ENCODE measurements around the gene ARRDC3.

Gene ARRDC3

DNA sequence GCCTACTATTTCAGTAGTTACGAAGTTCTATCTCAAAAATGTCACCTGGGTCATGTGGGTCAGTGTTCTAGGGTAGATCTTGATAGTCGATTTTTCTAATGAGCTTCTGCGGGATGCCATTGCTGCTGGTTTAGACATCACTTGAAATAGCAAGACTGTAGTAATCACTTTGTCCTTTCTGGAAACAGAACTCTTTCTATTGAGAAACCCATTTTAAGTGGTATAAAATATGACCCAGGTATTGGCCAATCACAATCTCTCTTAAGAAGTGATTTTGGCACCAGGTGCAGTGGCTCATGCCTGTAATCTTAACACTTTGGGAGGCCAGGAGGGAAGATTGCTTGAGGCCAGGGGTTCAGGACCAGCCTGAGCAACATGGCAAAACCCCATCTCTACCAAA is 17.6 kb downstream of the ARRDC3 start:
- in situ Hi-C loops (cut with MboI; ENCODE audit: low sequenced_read_pairs, unreplicated experiment) = no loop called here
- no peak for DNase-seq (ENCODE audit: low spot score)
- TF ChIP-seq, protein P1, sequence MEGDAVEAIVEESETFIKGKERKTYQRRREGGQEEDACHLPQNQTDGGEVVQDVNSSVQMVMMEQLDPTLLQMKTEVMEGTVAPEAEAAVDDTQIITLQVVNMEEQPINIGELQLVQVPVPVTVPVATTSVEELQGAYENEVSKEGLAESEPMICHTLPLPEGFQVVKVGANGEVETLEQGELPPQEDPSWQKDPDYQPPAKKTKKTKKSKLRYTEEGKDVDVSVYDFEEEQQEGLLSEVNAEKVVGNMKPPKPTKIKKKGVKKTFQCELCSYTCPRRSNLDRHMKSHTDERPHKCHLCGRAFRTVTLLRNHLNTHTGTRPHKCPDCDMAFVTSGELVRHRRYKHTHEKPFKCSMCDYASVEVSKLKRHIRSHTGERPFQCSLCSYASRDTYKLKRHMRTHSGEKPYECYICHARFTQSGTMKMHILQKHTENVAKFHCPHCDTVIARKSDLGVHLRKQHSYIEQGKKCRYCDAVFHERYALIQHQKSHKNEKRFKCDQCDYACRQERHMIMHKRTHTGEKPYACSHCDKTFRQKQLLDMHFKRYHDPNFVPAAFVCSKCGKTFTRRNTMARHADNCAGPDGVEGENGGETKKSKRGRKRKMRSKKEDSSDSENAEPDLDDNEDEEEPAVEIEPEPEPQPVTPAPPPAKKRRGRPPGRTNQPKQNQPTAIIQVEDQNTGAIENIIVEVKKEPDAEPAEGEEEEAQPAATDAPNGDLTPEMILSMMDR (IDR thresholded peaks at IDR 0.05; ENCODE audit: borderline replicate concordance, control extremely low read depth, extremely low read depth, insufficient read depth, missing control alignments) = no peak

DNA sequence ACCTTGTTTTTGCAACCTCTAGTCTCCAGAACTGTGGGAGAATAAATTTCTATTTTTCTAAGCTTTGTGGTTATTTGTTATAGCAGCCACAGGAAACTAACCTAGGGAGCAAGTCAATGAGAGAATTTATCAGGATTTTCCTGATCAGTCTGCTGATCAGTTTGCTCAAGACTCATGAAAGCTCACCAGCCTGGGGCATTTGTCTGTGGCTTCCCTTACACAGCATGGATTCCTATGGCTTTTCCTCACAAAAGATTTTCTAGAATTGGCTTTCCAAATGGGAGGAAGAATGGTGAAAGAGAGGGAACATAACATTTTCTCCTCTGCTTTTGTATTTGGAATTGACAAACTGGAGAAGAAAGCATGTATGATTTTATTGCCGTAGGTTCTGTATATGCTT is 20.2 kb downstream of the ARRDC3 start:
- TF ChIP-seq, protein P1 (IDR thresholded peaks at IDR 0.05; ENCODE audit: borderline replicate concordance, control extremely low read depth, extremely low read depth, insufficient read depth, missing control alignments) = no peak
- no peak for DNase-seq (ENCODE audit: low spot score)
- in situ Hi-C loops (cut with MboI; ENCODE audit: low sequenced_read_pairs, unreplicated experiment) = no loop called here

DNA sequence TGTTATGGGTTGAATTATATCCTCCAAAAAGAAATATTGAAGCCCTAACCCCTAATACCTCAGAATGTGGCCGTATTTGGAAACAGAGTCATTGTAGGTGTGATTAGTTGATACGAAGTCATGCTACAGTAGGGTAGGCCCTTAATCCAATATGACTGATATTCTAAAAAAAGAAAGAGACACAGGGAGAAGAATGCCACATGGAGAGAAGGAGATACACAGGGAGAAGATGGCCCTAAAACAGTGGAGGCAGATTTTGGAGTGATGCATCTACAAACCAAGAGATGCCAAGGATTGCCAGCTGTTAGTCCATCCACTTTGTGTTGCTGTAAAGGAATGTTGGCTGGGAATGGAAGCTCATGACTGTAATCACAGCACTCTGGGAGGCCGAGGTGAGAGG is 21.3 kb downstream of the ARRDC3 start:
- TF ChIP-seq, protein P1 (IDR thresholded peaks at IDR 0.05; ENCODE audit: borderline replicate concordance, control extremely low read depth, extremely low read depth, insufficient read depth, missing control alignments) = no peak
- in situ Hi-C loops (cut with MboI; ENCODE audit: low sequenced_read_pairs, unreplicated experiment) = no loop called here
- DNase-seq (ENCODE audit: low spot score) = no peak

- TF ChIP-seq, protein P1 (IDR thresholded peaks at IDR 0.05; ENCODE audit: borderline replicate concordance, control extremely low read depth, extremely low read depth, insufficient read depth, missing control alignments) = no peak
- no peak for DNase-seq (ENCODE audit: low spot score)
- in situ Hi-C loops (cut with MboI; ENCODE audit: low sequenced_read_pairs, unreplicated experiment) = no loop called here
Observed at GRCh38 chr5:91361055-91361701, 21.9 kb downstream of the ARRDC3 start.

DNA sequence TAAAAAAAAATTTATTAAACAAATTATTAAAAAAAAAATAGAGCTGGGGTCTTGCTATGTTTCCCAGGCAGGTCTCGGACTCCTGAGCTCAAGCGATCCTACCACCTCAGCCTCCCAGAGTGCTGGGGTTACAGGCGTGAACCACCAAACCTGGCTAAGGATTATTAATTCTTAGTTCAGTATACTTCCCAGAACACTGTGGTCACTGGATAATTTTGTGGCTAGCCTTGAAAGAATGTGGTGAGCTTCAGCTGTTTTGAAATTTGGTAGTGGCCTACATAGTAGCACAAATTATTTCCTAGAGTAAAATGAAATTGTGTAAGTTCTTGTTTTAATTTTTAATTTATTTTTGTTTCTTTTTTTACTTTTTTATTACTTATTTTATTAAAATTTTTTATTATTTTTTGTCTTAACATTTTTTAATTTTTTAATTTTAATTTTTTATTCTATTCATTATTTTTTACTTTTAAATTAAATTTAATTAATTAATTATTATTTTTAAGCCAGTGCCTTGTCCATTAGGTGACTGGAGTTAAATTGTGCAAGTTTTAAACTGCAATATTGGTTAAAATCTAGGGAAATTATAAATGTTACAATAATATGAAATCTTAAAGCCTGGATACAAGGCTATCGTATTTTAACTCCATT is 23.0 kb downstream of the ARRDC3 start:
- in situ Hi-C loops (cut with MboI; ENCODE audit: low sequenced_read_pairs, unreplicated experiment) = no loop called here
- TF ChIP-seq, protein P1 (IDR thresholded peaks at IDR 0.05; ENCODE audit: borderline replicate concordance, control extremely low read depth, extremely low read depth, insufficient read depth, missing control alignments) = no peak
- no peak for DNase-seq (ENCODE audit: low spot score)

- in situ Hi-C loops (cut with MboI; ENCODE audit: low sequenced_read_pairs, unreplicated experiment) = no loop called here
- DNase-seq (ENCODE audit: low spot score) = no peak
- TF ChIP-seq, protein P1 (IDR thresholded peaks at IDR 0.05; ENCODE audit: borderline replicate concordance, control extremely low read depth, extremely low read depth, insufficient read depth, missing control alignments) = no peak
Observed at GRCh38 chr5:91357806-91358205, 25.3 kb downstream of the ARRDC3 start.
